GM12891 (cell line): ENCODE measurements around the gene CDX2.

Source experiments
- PAX5 ChIP-seq: IDR thresholded peaks from 2 replicates; pipeline ENCODE4 v1.6.1; 2011; ENCODE audit warnings: low read length, moderate library complexity, mild to moderate bottlenecking; ENCODE audit not compliant: insufficient read depth, severe bottlenecking
- POLR2A ChIP-seq: IDR thresholded peaks from 2 replicates; pipeline ENCODE4 v1.6.1; 2011; ENCODE audit warnings: low read depth, low read length, control low read depth
- POLR2AphosphoS5 ChIP-seq: IDR thresholded peaks from 2 replicates; pipeline ENCODE4 v1.6.1; 2011; ENCODE audit warnings: low read depth, low read length, control low read depth
- POU2F2 ChIP-seq: IDR thresholded peaks from 2 replicates; pipeline ENCODE4 v1.6.1; 2011; ENCODE audit warnings: low read depth, mild to moderate bottlenecking, control low read depth, low read length, moderate library complexity
- SPI1 ChIP-seq: IDR thresholded peaks from 2 replicates; pipeline ENCODE4 v1.6.1; 2011; ENCODE audit warnings: low read depth, low read length, control low read depth
- TAF1 ChIP-seq: IDR thresholded peaks from 2 replicates; pipeline ENCODE4 v1.6.1; 2011; ENCODE audit warnings: low read depth, low read length, control low read depth

DNA sequence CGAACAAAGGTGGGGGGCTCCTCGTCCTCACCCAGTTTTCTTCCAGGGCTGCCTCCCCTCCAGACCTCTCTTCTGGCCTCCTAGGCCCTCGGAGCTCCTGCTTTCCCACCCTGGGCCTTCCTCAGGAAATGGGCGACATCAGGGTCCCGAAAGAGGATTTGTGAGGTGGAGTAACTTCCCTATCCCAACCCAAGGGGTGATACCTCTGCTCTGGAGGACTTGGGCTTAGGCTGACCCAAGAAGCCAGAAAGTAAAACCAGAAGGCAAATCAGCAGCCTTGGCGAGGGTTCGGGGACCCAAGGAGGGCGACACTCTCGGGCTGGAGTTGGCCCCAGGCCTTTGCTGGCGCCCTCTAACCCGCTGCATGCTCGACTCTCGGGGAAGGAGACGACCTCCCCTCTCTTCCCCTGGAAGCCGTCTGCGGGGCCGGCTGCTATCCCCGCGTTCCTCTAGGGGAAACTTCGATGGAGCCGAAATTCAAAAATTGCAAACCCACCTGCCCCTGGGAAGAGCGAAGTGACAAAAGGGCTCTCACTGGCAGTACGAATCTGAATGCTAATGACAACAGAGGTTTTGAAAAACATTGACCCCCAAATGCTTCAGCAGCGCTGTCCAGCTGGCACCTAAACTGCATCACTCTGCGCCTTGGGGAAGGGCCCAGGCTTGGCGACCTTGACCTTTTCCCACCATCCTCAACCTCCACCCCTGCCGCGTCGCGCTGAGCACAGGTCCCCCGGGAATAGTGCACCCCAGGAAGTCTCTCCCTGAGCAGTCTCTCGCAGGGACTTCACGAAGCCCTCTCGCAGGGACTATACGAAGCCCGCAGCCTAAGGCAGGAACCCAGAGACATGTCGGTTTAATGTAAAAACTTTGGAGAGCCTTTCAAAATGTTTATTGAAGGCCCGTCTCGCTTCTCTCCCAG is 46.9 kb downstream of the CDX2 start:
- no peak for TF ChIP-seq SPI1
- no peak for TF ChIP-seq POLR2A
- TF ChIP-seq POLR2AphosphoS5 = no peak
- TF ChIP-seq TAF1 = no peak
- TF ChIP-seq POU2F2 = no peak
- TF ChIP-seq PAX5 = no peak
